Transverse colon (tissue), 4 donors: ENCODE measurements around the gene NIT2. TPM values are rescaled to one million over a fixed set of nuclear protein-coding genes. Genes with fewer than 3 reads are reported as not detected.
A peak's percentile ranks its signal among the peaks of the same experiment; 100 is the strongest.

Experiments used
- DNase-seq: peaks from one replicate; pipeline ENCODE4 v3.0.0-alpha.2; 2019
- H3K27ac ChIP-seq, 4 donors: fragments of 200-600 bp; sonication (generic); 2 replicates each; pipeline ENCODE4 v1.5.1; 2016 to 2018; ENCODE audit warnings: inconsistent platforms in 4 of 4
- H3K27me3 ChIP-seq: fragments of 200-600 bp; sonication (generic); 2 replicates; pipeline ENCODE4 v1.5.1; 2017; ENCODE audit warnings: inconsistent platforms
- H3K36me3 ChIP-seq, 4 donors: fragments of 200-600 bp; sonication (generic); 2 replicates each; pipeline ENCODE4 v1.5.1; 2017 to 2019; ENCODE audit warnings: inconsistent platforms in 4 of 4
- H3K4me1 ChIP-seq, 4 donors: fragments of 200-600 bp; sonication (generic); 2 replicates each; pipeline ENCODE4 v1.5.1; 2017 to 2020; ENCODE audit warnings: inconsistent platforms in 4 of 4
- H3K4me3 ChIP-seq, 4 donors: fragments of 200-600 bp; sonication (generic); 1 replicate in 1 of 4; 2 replicates in 3 of 4; pipeline versions ENCODE4 v1.5.1 to v1.6.1; 2017 to 2019; ENCODE audit warnings: inconsistent platforms in 4 of 4
- H3K9me3 ChIP-seq, 2 donors: fragments of 200-600 bp; sonication (generic); 2 replicates each; pipeline ENCODE4 v1.5.1; 2017 to 2019; ENCODE audit warnings: inconsistent platforms in 2 of 2
- EP300 ChIP-seq: sonication (generic); formaldehyde crosslinking; IDR thresholded peaks from one replicate; pipeline ENCODE4 v1.6.1; 2017; ENCODE audit warnings: antibody characterized with exemption, low read depth
- POLR2A ChIP-seq: fragments of 450-650 bp; IDR thresholded peaks from one replicate; pipeline ENCODE4 v1.6.1; 2016; ENCODE audit warnings: antibody characterized with exemption, mild to moderate bottlenecking, moderate library complexity
- POLR2AphosphoS5 ChIP-seq, 3 donors: sonication (generic); formaldehyde crosslinking; IDR thresholded peaks; one replicate each; pipeline ENCODE4 v1.6.1; 2016; ENCODE audit warnings: antibody characterized with exemption in 3 of 3
- WGBS, 2 donors: methylation state at CpG; one replicate each; pipeline ENCODE4 v1.1.5; 2018; ENCODE audit warnings: low coverage in 1 of 2; 5-methylcytosine and 5-hydroxymethylcytosine counted together
- in situ Hi-C, 4 donors: fragments of 200-750 bp; cut with MboI; loops; one replicate each; pipeline versions ENCODE4 v1.15.0 to v1.15.1; 2017; ENCODE audit warnings: low sequenced_read_pairs in 3 of 4, low pct_ligation_motif_present in 1 of 4, low pct_unique_long_range_greater_than_20kb in 1 of 4
- intact Hi-C: fragments of 100-400 bp; cut with DNase I; formaldehyde crosslinking; loops from one replicate; pipeline ENCODE4 v1.15.1; 2023; ENCODE audit warnings: low total_unique reads
- total RNA-seq, 4 donors: library from RNA; depleted of rRNA; stranded (reverse); fragments of >200 nt; gene quantifications; one replicate each; pipeline ENCODE4 v1.1.0, GENCODE V29; 2016
- TF ChIP-seq, protein P1 (sequence below), 5 experiments: fragments of 200-600 bp in 3 of 5; fragments of 450-650 bp in 2 of 5; sonication (generic) in 3 of 5; IDR thresholded peaks; 1 replicate in 2 of 5; 2 replicates in 3 of 5; pipeline ENCODE4 v1.5.1; 2016 to 2017; ENCODE audit warnings: antibody characterized with exemption in 5 of 5, inconsistent platforms in 3 of 5, mild to moderate bottlenecking in 2 of 5, moderate library complexity in 1 of 5

Gene NIT2
- total RNA-seq, 4 donors from 2014 or later: 13.8 to 25.1 (median 18.8) TPM

DNA sequence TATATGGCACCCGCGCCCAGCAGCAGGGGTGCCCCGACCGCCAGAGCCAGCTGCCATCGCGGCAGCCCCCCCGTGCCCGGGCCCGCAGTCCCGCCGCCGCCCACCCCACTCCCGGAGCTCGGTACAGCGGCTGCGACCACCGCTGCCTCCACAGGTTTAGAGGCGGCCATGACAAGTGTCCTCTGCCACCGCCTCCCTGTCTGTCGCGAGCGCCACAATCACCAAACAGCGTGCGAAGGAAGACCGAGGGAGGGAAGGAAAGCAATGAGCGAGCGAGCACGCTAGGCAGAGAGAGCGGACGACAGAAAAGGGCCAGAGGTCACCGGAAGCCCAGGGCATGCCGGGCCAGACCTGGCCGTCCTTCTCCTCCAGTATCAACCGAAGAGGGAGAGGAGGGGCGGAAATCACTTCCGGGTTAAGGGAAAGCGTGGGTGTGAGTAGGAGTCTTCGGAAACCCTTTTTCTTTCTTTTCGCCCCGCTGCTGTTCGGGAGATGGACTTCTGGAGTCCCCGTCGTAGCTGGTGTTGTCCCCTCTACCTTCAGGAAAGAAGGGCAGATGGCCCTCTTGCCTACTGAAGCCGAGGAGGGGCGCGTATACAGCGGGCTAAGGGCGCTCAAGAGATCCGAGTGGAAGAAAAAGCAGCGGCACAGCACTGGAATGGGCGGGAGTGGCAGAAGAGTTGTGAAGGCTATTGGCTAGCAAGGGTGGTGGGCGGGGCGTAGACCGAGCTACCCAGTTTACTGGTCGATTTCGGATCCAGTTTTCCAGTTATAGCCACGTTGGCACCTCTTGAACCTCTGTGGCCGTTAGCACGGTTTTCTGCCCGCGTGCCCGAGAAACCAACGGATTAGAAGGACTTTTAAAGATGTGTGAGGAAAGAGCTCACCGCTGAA lies 66.5 kb downstream of the NIT2 start, which contains the start of the genes LNP1 and TOMM70:
TSS of gene LNP1 (plus strand) at position 760 of the 894 bp plus-strand sequence. CDS start 28,191 bp downstream, outside the sequence.
TSS of gene TOMM70 (minus strand) at position 310 of the 894 bp plus-strand sequence. CDS start at position 170, 140 bp downstream.
- peak; percentile 98 for DNase-seq
- Histone ChIP-seq H3K27ac (peak within 1 kb of the TSS; percentile 94 to 97 (median 96)), H3K9me3 (no peaks in the 10 kb centered on the region), H3K4me1 (peaks cover 10 to 59% (median 35%) of the 10 kb centered on the region in 4 donors), H3K4me3 (peak within 1 kb of the TSS; percentile 85 to 99 (median 93)), H3K36me3 (no peaks in the 10 kb centered on the region), H3K27me3 (no peaks in the 10 kb centered on the region)
- intact Hi-C loops (no loop called here), in situ Hi-C loops (no loop called here)
- TF ChIP-seq, protein P1, sequence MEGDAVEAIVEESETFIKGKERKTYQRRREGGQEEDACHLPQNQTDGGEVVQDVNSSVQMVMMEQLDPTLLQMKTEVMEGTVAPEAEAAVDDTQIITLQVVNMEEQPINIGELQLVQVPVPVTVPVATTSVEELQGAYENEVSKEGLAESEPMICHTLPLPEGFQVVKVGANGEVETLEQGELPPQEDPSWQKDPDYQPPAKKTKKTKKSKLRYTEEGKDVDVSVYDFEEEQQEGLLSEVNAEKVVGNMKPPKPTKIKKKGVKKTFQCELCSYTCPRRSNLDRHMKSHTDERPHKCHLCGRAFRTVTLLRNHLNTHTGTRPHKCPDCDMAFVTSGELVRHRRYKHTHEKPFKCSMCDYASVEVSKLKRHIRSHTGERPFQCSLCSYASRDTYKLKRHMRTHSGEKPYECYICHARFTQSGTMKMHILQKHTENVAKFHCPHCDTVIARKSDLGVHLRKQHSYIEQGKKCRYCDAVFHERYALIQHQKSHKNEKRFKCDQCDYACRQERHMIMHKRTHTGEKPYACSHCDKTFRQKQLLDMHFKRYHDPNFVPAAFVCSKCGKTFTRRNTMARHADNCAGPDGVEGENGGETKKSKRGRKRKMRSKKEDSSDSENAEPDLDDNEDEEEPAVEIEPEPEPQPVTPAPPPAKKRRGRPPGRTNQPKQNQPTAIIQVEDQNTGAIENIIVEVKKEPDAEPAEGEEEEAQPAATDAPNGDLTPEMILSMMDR (IDR thresholded peaks at IDR 0.05): no peak
- TF ChIP-seq POLR2AphosphoS5 (IDR thresholded peaks at IDR 0.05): peak; percentile 87 to 89 (median 88)
- peak; percentile 55 for TF ChIP-seq POLR2A
- WGBS, 2 donors: 0% methylated on average over 8 to 50 of the region's 64 CpGs

DNA sequence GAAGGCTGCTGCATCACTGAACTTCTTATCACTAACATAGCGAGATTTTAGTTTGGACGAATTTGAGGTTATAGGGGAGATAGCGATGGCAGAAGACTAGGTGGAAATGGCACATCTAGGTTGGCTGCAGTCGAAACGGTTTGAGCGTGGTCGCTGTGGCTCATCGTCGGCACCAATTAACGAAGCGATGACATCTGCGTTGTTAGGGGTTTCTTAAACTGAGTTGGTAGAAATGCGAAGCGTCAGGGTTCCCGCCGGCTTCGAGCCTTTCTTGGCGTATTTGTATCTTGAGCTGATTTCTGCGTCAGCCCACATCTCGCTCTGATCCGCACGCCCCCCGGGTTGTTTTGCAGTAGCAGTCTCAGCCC lies 67.1 kb downstream of the NIT2 start:
- H3K4me1 ChIP-seq: peaks cover 10 to 54% (median 35%) of the 10 kb centered on the region in 4 donors
- no peaks in the 10 kb centered on the region for H3K27me3 ChIP-seq
- in situ Hi-C loops: no loop called here
- TF ChIP-seq, protein P1 (IDR thresholded peaks at IDR 0.05): no peak
- no peak for TF ChIP-seq POLR2AphosphoS5 (IDR thresholded peaks at IDR 0.05)
- no peak for TF ChIP-seq POLR2A
- no peak for TF ChIP-seq EP300
- peak overlapping the region; percentile 85 to 99 (median 93) for H3K4me3 ChIP-seq
- no peaks in the 10 kb centered on the region for H3K36me3 ChIP-seq
- intact Hi-C loops: no loop called here
- peaks cover 0 to under 1% of the 10 kb centered on the region in 2 donors for H3K9me3 ChIP-seq
- peak; percentile 29 for DNase-seq
- WGBS, 2 donors: 1% methylated on average over 10 to 23 of the region's 23 CpGs
- peak overlapping the region; percentile 94 to 97 (median 96) for H3K27ac ChIP-seq

DNA sequence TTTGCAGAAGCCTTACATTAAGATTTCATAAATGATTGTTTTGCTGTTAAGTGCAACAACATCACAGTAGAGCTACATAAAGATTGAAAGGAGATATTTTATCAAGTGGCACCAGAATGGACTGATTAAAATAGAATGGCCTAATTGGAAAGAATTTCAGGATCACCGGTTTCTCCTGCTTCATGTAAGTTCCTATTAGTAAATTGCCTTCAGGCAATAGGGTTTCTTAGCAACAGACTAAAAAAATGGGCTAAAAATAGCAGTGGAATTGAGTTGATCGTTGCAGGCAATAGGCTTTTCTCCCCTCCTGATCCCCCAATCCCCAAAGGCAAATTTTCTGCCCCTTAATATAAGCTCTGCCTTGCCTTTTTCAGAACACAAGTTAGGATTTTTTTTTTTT lies 67.7 kb downstream of the NIT2 start:
- WGBS, 2 donors: 0 to 3% methylated on average over 2 of the region's 2 CpGs
- H3K27me3 ChIP-seq: no peaks in the 10 kb centered on the region
- peak overlapping the region; percentile 94 to 97 (median 96) for H3K27ac ChIP-seq
- peaks cover 0 to 6% of the 10 kb centered on the region in 2 donors for H3K9me3 ChIP-seq
- in situ Hi-C loops (no loop called here), intact Hi-C loops (no loop called here)
- DNase-seq: no peak
- TF ChIP-seq POLR2AphosphoS5 (IDR thresholded peaks at IDR 0.05) (no peak), EP300 (no peak), POLR2A (no peak)
- TF ChIP-seq, protein P1 (IDR thresholded peaks at IDR 0.05): no peak
- peaks cover 0 to 6% (median 0%) of the 10 kb centered on the region in 4 donors for H3K36me3 ChIP-seq
- peaks cover 10 to 49% (median 35%) of the 10 kb centered on the region in 4 donors for H3K4me1 ChIP-seq
- peak overlapping the region; percentile 85 to 99 (median 93) for H3K4me3 ChIP-seq

- DNase-seq: no peak
- Histone ChIP-seq H3K4me3 (peak overlapping the region in 1 of 4 donors; percentile 99), H3K27ac (no peak overlapping the region), H3K4me1 (peaks cover 10 to 48% (median 35%) of the 10 kb centered on the region in 4 donors), H3K36me3 (peaks cover 0 to 11% (median 0%) of the 10 kb centered on the region in 4 donors), H3K9me3 (peaks cover 0 to 9% of the 10 kb centered on the region in 2 donors), H3K27me3 (no peaks in the 10 kb centered on the region)
- TF ChIP-seq POLR2AphosphoS5 (IDR thresholded peaks at IDR 0.05): no peak
- TF ChIP-seq, protein P1 (IDR thresholded peaks at IDR 0.05): no peak
- in situ Hi-C loops: no loop called here
- 60 to 69% methylated on average over 2 of the region's 2 CpGs for WGBS, 2 donors
- intact Hi-C loops: no loop called here
Observed at GRCh38 chr3:100402891-100403290, 68.3 kb downstream of the NIT2 start.
